HepG2 (cell line): Measurements from ENCODE around the gene CNTFR. TPM values are rescaled to one million over a fixed set of nuclear protein-coding genes. Genes with fewer than 3 reads are reported as not detected.

Experiments
- ATAC-seq: fragments of 200-7000 bp; cut with Tn5 transposase; 3 replicates; pipeline ENCODE4 v1.9.1; 2020; ENCODE audit warnings: mild to moderate bottlenecking, moderate library complexity
- BruUV-seq: library from RNA; stranded (reverse); fragments of 400-500 nt; replicated peaks from 2 replicates; lab custom pipeline; 2021; lab: Mats Ljungman, UMichigan
- CTCF ChIA-PET: fragments of 300-600 bp; formaldehyde crosslinking; extraction: SDS; loops from one replicate; lab custom pipeline; 2021; ENCODE audit warnings: low total read pairs, inconsistent platforms, low intra/inter-chr PET ratio; lab: Yijun Ruan, JAX
- POLR2A ChIA-PET: fragments of 350-600 bp; sonication (Branson Sonifier 250); formaldehyde crosslinking; loops from one replicate; lab custom pipeline; 2020; ENCODE audit warnings: antibody characterized with exemption, inconsistent platforms; lab: Yijun Ruan, JAX
- DNase-seq: peaks from one replicate; pipeline ENCODE4 v3.0.0-alpha.2; 2015; ENCODE audit warnings: low spot score
- FAIRE-seq: peaks from 3 replicates; lab custom pipeline; 2011; peaks lifted over from hg19 to GRCh38; lab: Jason Lieb, UNC
- H2AFZ ChIP-seq: one replicate; pipeline ENCODE4 v1.6.1; 2011; ENCODE audit warnings: low read length, inconsistent platforms
- H3K27ac ChIP-seq: fragments of 300-600 bp; 3 replicates; pipeline ENCODE4 v1.8.0; 2011; ENCODE audit warnings: mixed run types, mild to moderate bottlenecking, mixed read lengths, low read length, inconsistent platforms; ENCODE audit not compliant: insufficient read depth; ENCODE audit errors: extremely low read length
- H3K27me3 ChIP-seq, 2 experiments: fragments of 200-600 bp in 1 of 2; 2 replicates in 1 of 2; 3 replicates in 1 of 2; pipeline versions ENCODE4 v1.6.0 to v1.8.0; 2011; ENCODE audit warnings: low read length in 2 of 2, mild to moderate bottlenecking in 2 of 2, moderate library complexity in 2 of 2, inconsistent platforms in 1 of 2; ENCODE audit not compliant: insufficient read depth in 2 of 2, control insufficient read depth in 1 of 2
- H3K36me3 ChIP-seq, 2 experiments: fragments of 200-600 bp in 1 of 2; replicated peaks in 1 of 2; 2 replicates in 1 of 2; 3 replicates in 1 of 2; pipeline versions ENCODE4 v1.5.1 to v1.8.0; 2011; ENCODE audit warnings: low read length in 2 of 2, inconsistent platforms in 1 of 2; ENCODE audit not compliant: insufficient read depth in 2 of 2, control insufficient read depth in 1 of 2
- H3K4me1 ChIP-seq: 2 replicates; pipeline ENCODE4 v1.5.1; 2012; ENCODE audit warnings: low read length, inconsistent platforms; ENCODE audit not compliant: insufficient read depth
- H3K4me2 ChIP-seq: 2 replicates; pipeline ENCODE4 v1.6.0; 2011; ENCODE audit warnings: low read depth, low read length, inconsistent platforms
- H3K4me3 ChIP-seq, 3 experiments: fragments of 200-600 bp in 1 of 3; sonication (generic), shearing (Covaris generic) in 1 of 3; replicated peaks in 1 of 3; 2 replicates each; pipeline ENCODE4 v1.5.1; 2011 to 2016; ENCODE audit warnings: low read length in 3 of 3, inconsistent platforms in 2 of 3, low read depth in 2 of 3, mild to moderate bottlenecking in 2 of 3, control low read depth in 1 of 3, mixed read lengths in 1 of 3; ENCODE audit not compliant: insufficient read depth in 1 of 3
- H3K79me2 ChIP-seq: one replicate; pipeline ENCODE4 v1.6.1; 2011; ENCODE audit warnings: low read length, inconsistent platforms; ENCODE audit not compliant: insufficient read depth
- H3K9ac ChIP-seq: 2 replicates; pipeline ENCODE4 v1.6.0; 2011; ENCODE audit warnings: mild to moderate bottlenecking, low read depth, low read length, inconsistent platforms; ENCODE audit not compliant: insufficient read depth
- H3K9me3 ChIP-seq: 2 replicates; pipeline ENCODE4 v1.5.1; 2012; ENCODE audit warnings: mild to moderate bottlenecking, low read length
- H4K20me1 ChIP-seq: 2 replicates; pipeline ENCODE4 v1.6.0; 2011; ENCODE audit warnings: inconsistent platforms, mild to moderate bottlenecking, low read length, moderate library complexity; ENCODE audit not compliant: insufficient read depth
- ARHGAP35 ChIP-seq: sonication (generic); formaldehyde crosslinking; IDR thresholded peaks from 2 replicates; pipeline ENCODE4 v1.9.0; 2022; ENCODE audit warnings: mild to moderate bottlenecking, inconsistent platforms, moderate library complexity, missing genetic modification reagents, borderline replicate concordance
- HNF1A ChIP-seq, 2 experiments: sonication (generic) in 1 of 2; formaldehyde crosslinking in 1 of 2; IDR thresholded peaks; 2 replicates each; pipeline versions ENCODE4 v1.4.0 to v1.6.1; 2016 to 2020; ENCODE audit warnings: borderline replicate concordance in 1 of 2, low read depth in 1 of 2, mild to moderate bottlenecking in 1 of 2, missing genetic modification reagents in 1 of 2
- RAD51 ChIP-seq: fragments of 450-650 bp; IDR thresholded peaks from 2 replicates; pipeline ENCODE4 v1.6.1; 2016; ENCODE audit warnings: borderline replicate concordance
- RBAK ChIP-seq: sonication (generic); formaldehyde crosslinking; IDR thresholded peaks from 2 replicates; pipeline ENCODE4 v1.5.1; 2020; ENCODE audit warnings: mild to moderate bottlenecking, missing genetic modification reagents
- SNRNP70 ChIP-seq: fragments of 200-400 bp; formaldehyde crosslinking; IDR thresholded peaks from 2 replicates; pipeline ENCODE4 v1.6.1; 2017; ENCODE audit warnings: mild to moderate bottlenecking, low read depth, low read length, moderate library complexity
- TRIM22 ChIP-seq: fragments of 450-650 bp; IDR thresholded peaks from 2 replicates; pipeline ENCODE4 v1.6.1; 2017
- ZNF20 ChIP-seq: sonication (generic); formaldehyde crosslinking; IDR thresholded peaks from 2 replicates; pipeline ENCODE4 v1.4.0; 2020; ENCODE audit warnings: mild to moderate bottlenecking, moderate library complexity, missing genetic modification reagents
- ZNF558 ChIP-seq: sonication (generic); formaldehyde crosslinking; IDR thresholded peaks from 2 replicates; pipeline ENCODE4 v1.9.0; 2022; ENCODE audit warnings: mild to moderate bottlenecking, missing genetic modification reagents, borderline replicate concordance
- ZNF577 ChIP-seq: sonication (generic); formaldehyde crosslinking; IDR thresholded peaks from 2 replicates; pipeline ENCODE4 v1.4.0; 2020; ENCODE audit warnings: mild to moderate bottlenecking, low read depth, missing genetic modification reagents, borderline replicate concordance
- ZNF589 ChIP-seq: sonication (generic); formaldehyde crosslinking; conservative IDR thresholded peaks from 2 replicates; pipeline ENCODE4 v1.8.0; 2022; ENCODE audit warnings: mild to moderate bottlenecking, moderate library complexity, missing genetic modification reagents
- ZNF609 ChIP-seq: sonication (generic); formaldehyde crosslinking; IDR thresholded peaks from 2 replicates; pipeline ENCODE4 v1.4.0; 2020; ENCODE audit warnings: mild to moderate bottlenecking, missing genetic modification reagents, borderline replicate concordance
- ZNF841 ChIP-seq: sonication (generic); formaldehyde crosslinking; IDR thresholded peaks from 2 replicates; pipeline ENCODE4 v1.8.1; 2023; ENCODE audit warnings: missing genetic modification reagents, borderline replicate concordance
- WGBS: methylation state at CpG from one replicate; pipeline ENCODE4 v1.1.6; 2017; ENCODE audit warnings: low lambda C conversion rate; 5-methylcytosine and 5-hydroxymethylcytosine counted together
- in situ Hi-C: cut with HindIII; loops from 2 replicates; pipeline ENCODE4 v1.10.0; 2017; ENCODE audit warnings: low pct_unique_long_range_greater_than_20kb; ENCODE audit not compliant: extremely low pct_ligation_motif_present
- intact Hi-C: fragments of 100-400 bp; cut with micrococcal nuclease; formaldehyde crosslinking; loops from one replicate; pipeline ENCODE4 v1.10.0; 2022; ENCODE audit not compliant: unreplicated experiment
- polyA plus RNA-seq, 8 experiments: library from polyadenylated mRNA; depleted of rRNA in 3 of 8; stranded (reverse) in 7 of 8; unstranded in 1 of 8; fragments of >200 nt; fragmentation: Illumina TruSeq in 4 of 8; extraction: Trizol in 4 of 8; gene quantifications; 2 replicates each; pipeline versions ENCODE4 v1.2.1 to v1.2.3, GENCODE V29; 2011 to 2016; ENCODE audit warnings: low read depth in 4 of 8, missing spikeins in 1 of 8, mixed read lengths in 1 of 8; ENCODE audit not compliant: insufficient read depth in 1 of 8
- total RNA-seq, 5 experiments: library from RNA; depleted of rRNA; stranded (reverse); fragments of >200 nt; fragmentation: Illumina TruSeq; extraction: Trizol; gene quantifications; 2 replicates each; pipeline ENCODE4 v1.2.3, GENCODE V29; 2016; ENCODE audit warnings: low read depth in 1 of 5

CNTFR gene
- total and polyA plus RNA-seq, 2 of the 13 experiments (the other 11 are each of a cell fraction or from before 2014, with no cell fraction given), result not detected

GRCh38 chr9:34541540-34541939, 48.0 kb downstream of the CNTFR start:
- Histone ChIP-seq H3K9me3 (no peaks in the 10 kb centered on the region), H3K36me3 (no peaks in the 10 kb centered on the region), H3K79me2 (no peaks in the 10 kb centered on the region), H3K4me3 (no peak overlapping the region), H3K4me1 (peaks cover 18% of the 10 kb centered on the region), H2AFZ (no peak overlapping the region), H3K27ac (no peak overlapping the region), H3K4me2 (no peak overlapping the region), H3K9ac (no peak overlapping the region), H4K20me1 (no peaks in the 10 kb centered on the region), H3K27me3 (peaks cover 2 to 12% of the 10 kb centered on the region in 2 experiments; a peak in 3 of 5 replicates)
- intact Hi-C loops, result no loop called here
- ChIA-PET CTCF (no interaction called here), POLR2A (no interaction called here)
- in situ Hi-C loops, result no loop called here
- WGBS, result 8% methylated on average over 6 of the region's 7 CpGs
- no peak for FAIRE-seq
- ATAC-seq, result no peak
- no peak for DNase-seq
- no TSS peak for BruUV-seq
- TF ChIP-seq RAD51, result no peak
- no peak for TF ChIP-seq ZNF20 (CRISPR knock-in tag)
- no peak for TF ChIP-seq SNRNP70
- no peak for TF ChIP-seq ZNF577 (CRISPR knock-in tag)
- TF ChIP-seq ZNF558 (CRISPR knock-in tag), result no peak
- no peak for TF ChIP-seq ZNF589 (CRISPR knock-in tag)
- TF ChIP-seq ZNF841, result no peak
- TF ChIP-seq HNF1A (IDR thresholded peaks at IDR 0.05; ENCODE audit: low read depth), result no peak
- TF ChIP-seq HNF1A (CRISPR knock-in tag; IDR thresholded peaks at IDR 0.05; ENCODE audit: borderline replicate concordance), result no peak
- TF ChIP-seq RBAK, result no peak
- no peak for TF ChIP-seq ARHGAP35 (CRISPR knock-in tag)
- no peak for TF ChIP-seq TRIM22
- TF ChIP-seq ZNF609 (CRISPR knock-in tag), result no peak
